ENCODE data around the gene PTGIR. TPM values are rescaled to one million over a fixed set of nuclear protein-coding genes. Genes with fewer than 3 reads are reported as not detected.
A peak's percentile ranks its signal among the peaks of the same experiment; 100 is the strongest.
"Not testable (repeated sequence)": the region's sequence is repeated elsewhere in the genome, so short reads cannot be mapped to it uniquely, and the experiment has no call there.

PTGIR gene
- total and polyA plus RNA-seq, 8 donors: 9.2 to 14.1 (median 11.8) TPM

DNA sequence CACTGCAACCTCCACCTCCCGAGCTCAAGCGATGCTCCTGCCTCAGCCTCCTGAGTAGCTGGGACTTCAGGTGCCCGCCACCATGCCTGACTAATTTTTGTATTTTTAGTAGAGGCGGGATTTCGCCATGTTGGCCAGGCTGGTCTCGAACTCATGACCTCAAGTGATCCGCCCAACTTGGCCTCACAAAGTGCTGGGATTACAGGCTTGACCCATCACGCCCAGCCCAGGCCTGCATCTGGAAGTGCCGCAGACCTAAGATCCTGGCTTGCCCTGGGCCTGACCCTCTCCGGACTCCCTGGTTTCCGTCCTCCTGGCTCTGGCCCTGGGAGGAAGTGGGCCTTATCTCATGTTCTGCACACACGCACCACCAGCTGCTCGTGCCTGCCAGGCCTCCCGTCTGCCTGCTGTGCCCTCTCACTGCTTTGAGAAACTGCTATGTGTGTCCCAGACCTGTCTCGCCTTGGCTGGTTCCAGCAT is 4.7 kb upstream of the PTGIR start:
- H3K4me3 ChIP-seq: no peak overlapping the region
- peaks cover 17 to 46% of the 10 kb centered on the region in 2 donors for H3K4me1 ChIP-seq
- DNase-seq (no peak), ATAC-seq (no peak)
- peak overlapping the region in 1 of 2 donors; percentile 23 for H3K27ac ChIP-seq
- H3K9me3 ChIP-seq: no peaks in the 10 kb centered on the region
- TF ChIP-seq, protein P1, sequence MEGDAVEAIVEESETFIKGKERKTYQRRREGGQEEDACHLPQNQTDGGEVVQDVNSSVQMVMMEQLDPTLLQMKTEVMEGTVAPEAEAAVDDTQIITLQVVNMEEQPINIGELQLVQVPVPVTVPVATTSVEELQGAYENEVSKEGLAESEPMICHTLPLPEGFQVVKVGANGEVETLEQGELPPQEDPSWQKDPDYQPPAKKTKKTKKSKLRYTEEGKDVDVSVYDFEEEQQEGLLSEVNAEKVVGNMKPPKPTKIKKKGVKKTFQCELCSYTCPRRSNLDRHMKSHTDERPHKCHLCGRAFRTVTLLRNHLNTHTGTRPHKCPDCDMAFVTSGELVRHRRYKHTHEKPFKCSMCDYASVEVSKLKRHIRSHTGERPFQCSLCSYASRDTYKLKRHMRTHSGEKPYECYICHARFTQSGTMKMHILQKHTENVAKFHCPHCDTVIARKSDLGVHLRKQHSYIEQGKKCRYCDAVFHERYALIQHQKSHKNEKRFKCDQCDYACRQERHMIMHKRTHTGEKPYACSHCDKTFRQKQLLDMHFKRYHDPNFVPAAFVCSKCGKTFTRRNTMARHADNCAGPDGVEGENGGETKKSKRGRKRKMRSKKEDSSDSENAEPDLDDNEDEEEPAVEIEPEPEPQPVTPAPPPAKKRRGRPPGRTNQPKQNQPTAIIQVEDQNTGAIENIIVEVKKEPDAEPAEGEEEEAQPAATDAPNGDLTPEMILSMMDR (IDR thresholded peaks at IDR 0.05): no peak
- H3K36me3 ChIP-seq: no peaks in the 10 kb centered on the region
- peaks cover 0 to 40% of the 10 kb centered on the region in 2 donors for H3K27me3 ChIP-seq
- intact Hi-C loops (cut with DNase I): no loop called here

- peak overlapping the region in 1 of 2 donors; percentile 23 for H3K27ac ChIP-seq
- DNase-seq; H3K36me3 ChIP-seq; H3K4me3 ChIP-seq; ATAC-seq; intact Hi-C loops (cut with DNase I); H3K9me3 ChIP-seq: not testable (repeated sequence)
- peaks cover 0 to 35% of the 10 kb centered on the region in 2 donors for H3K27me3 ChIP-seq
- peaks cover 17 to 49% of the 10 kb centered on the region in 2 donors for H3K4me1 ChIP-seq
These were observed 4.1 kb upstream of the PTGIR start for GRCh38 chr19:46628970-46629369.

GRCh38 chr19:46626446-46626845 is 1.6 kb upstream of the PTGIR start:
- peaks cover 0 to 10% of the 10 kb centered on the region in 2 donors for H3K27me3 ChIP-seq
- DNase-seq (no peak), ATAC-seq (no peak)
- H3K27ac ChIP-seq: peak overlapping the region in 1 of 2 donors; percentile 64
- intact Hi-C loops (cut with DNase I): no loop called here
- TF ChIP-seq, protein P1 (IDR thresholded peaks at IDR 0.05): no peak
- no peak overlapping the region for H3K4me3 ChIP-seq
- H3K9me3 ChIP-seq: no peaks in the 10 kb centered on the region
- H3K36me3 ChIP-seq: no peaks in the 10 kb centered on the region
- H3K4me1 ChIP-seq: peaks cover 13 to 52% of the 10 kb centered on the region in 2 donors

DNA sequence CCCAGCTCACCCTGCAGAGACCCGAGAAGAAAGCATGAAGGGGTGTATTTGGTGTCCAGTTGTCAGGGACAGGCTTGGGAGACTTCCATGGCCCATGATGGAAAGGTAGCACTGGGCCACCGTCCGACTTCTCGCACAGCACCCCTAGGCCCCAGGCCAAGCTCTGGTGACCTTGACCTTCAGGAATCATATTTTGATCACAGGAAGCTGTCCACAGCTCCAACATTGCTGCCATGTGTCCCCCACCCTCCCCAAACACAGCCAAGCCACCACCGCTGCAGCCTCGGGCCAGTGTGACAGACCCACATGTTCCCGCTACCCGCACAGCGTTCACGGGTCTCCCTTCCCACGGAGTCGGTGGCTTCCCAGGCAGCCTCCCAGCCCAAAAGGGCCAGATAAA is 842 bp upstream of the PTGIR start:
- H3K4me3 ChIP-seq: no peak overlapping the region
- no peak for DNase-seq
- peaks cover 0 to 3% of the 10 kb centered on the region in 2 donors for H3K27me3 ChIP-seq
- H3K27ac ChIP-seq: peak overlapping the region; percentile 64 to 75
- H3K36me3 ChIP-seq: no peaks in the 10 kb centered on the region
- H3K4me1 ChIP-seq: peaks cover 13 to 53% of the 10 kb centered on the region in 2 donors
- TF ChIP-seq, protein P1 (IDR thresholded peaks at IDR 0.05): no peak
- intact Hi-C loops (cut with DNase I): no loop called here
- no peak for ATAC-seq
- H3K9me3 ChIP-seq: no peaks in the 10 kb centered on the region

DNA sequence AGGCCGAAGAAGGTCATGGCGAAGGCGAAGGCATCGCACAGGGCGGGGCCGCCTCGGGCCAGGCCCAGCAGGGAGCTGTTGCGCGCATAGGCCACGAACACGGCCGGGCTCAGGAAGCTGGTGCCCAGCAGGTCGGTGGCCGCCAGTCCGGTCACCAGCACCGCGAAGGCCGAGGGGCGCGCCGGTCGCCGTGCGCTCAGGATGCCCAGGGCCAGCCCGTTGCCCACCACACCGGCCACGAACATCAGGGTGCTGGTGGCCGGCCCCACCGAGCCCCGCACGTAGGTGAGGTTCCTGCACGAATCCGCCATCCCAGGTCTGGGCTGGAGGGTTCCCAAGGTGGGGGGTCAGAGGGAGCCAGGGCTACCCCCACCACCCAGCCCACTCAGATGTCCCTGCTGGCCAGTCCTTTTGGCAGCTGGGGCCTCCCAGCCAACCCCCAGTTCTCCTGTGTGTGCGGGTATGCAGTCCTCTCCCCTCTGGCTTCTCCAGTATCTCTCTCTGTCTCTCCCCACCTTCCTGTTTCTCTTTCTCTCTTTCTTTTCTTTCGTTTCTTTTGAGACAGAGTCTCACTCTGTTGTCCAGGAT is 880 bp downstream of the PTGIR start:
- H3K27me3 ChIP-seq: no peaks in the 10 kb centered on the region
- ATAC-seq: no peak
- no peaks in the 10 kb centered on the region for H3K36me3 ChIP-seq
- TF ChIP-seq, protein P1 (IDR thresholded peaks at IDR 0.05): no peak
- H3K9me3 ChIP-seq: no peaks in the 10 kb centered on the region
- peak in 1 of 4 donors; percentile 63 for DNase-seq
- H3K27ac ChIP-seq: peak overlapping the region; percentile 64 to 69
- intact Hi-C loops (cut with DNase I): loop anchor here in 1 of 2 donors (5.0 kb wide), 1 partner anchor 33 kb away; no protein-coding TSS in a partner anchor
- H3K4me3 ChIP-seq: peak overlapping the region; percentile 13 to 37
- H3K4me1 ChIP-seq: peaks cover 14 to 65% of the 10 kb centered on the region in 2 donors

Measured in left lung (tissue), 10 donors.